GM20431 (cell line): Measurements from ENCODE around the gene FBXW2.
"Not testable (repeated sequence)": the region's sequence is repeated elsewhere in the genome, so short reads cannot be mapped to it uniquely, and the experiment has no call there.

Source experiments
- in situ Hi-C: fragments of 300-500 bp; cut with MseI, MboI; formaldehyde crosslinking; loops from one replicate; pipeline ENCODE4 v1.15.0; 2020; ENCODE audit warnings: low sequenced_read_pairs; ENCODE audit not compliant: unreplicated experiment

Gene FBXW2

DNA sequence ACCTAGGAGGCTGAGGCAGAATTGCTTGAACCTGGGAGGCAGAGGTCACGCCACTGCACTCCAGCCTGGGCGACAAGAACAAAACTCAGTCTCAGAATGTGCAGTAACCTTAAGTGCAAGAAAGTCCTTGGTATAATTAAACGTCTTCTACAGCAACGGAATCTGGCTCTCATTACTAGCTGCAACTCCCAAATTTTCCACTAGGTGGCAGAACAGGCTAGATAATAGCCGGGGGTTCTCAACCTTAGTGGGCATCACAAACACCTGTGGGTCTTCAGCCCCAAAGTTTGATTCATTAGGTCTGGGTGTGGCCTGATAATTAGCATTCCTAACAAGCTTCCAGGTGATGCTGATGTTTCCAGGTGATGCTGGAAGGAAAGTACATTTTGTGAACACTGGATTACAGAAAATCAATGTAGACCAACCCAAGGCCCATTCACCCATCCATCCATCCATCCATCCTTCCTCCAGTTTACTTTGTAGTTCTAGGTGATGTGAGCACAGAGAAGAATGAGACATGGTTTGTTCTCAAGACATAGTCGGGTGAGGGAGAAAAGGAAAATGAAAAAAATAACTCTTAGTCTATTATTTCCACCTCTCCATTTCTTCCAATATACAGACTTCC is 37.3 kb downstream of the FBXW2 start:
- in situ Hi-C loops, result loop anchor here (25.0 kb wide), 1 partner anchor 306 kb away; the partner anchor contains the start of genes C5 and CNTRL

DNA sequence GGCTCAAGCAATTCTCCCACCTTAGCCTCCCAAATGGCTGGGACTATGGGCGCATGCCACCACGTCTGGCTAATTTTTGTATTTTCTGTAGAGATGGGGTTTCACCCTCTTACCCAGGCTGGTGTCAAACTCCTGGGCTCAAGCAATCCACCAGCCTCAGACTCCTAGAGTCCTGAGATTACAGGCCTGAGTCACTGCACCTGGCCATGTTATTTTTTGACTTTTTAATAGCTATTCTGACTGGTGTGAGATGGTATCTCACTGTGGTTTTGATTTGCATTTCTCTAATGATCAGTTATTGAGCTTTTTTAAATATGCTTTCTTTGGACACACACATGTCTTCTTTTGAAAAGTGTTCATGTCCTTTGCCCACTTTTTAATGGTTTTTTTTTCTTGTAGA is 38.2 kb downstream of the FBXW2 start:
- in situ Hi-C loops, result loop anchor here (25.0 kb wide), 1 partner anchor 307 kb away; the partner anchor contains the start of genes C5 and CNTRL

DNA sequence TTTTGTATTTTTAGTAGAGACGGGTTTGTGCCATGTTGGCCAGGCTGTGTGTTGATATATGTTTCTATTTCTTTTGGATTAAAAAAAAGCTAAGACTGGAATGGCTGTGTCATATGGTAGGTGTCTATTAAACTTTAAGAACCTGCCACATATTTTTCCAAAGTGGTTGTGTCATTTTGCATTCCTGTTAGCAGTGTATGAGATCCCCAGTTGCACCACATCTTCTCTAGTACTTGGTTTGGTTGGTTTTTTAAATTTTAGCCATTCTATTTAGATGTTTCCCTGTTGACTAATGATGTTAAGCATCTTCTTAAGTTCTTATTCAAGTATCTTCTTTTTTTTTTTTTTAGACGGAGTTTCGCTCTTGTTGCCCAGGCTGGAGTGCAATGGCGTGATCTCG is 42.8 kb downstream of the FBXW2 start:
- in situ Hi-C loops, result loop anchor here (25.0 kb wide), 1 partner anchor 312 kb away; the partner anchor contains the start of genes C5 and CNTRL

DNA sequence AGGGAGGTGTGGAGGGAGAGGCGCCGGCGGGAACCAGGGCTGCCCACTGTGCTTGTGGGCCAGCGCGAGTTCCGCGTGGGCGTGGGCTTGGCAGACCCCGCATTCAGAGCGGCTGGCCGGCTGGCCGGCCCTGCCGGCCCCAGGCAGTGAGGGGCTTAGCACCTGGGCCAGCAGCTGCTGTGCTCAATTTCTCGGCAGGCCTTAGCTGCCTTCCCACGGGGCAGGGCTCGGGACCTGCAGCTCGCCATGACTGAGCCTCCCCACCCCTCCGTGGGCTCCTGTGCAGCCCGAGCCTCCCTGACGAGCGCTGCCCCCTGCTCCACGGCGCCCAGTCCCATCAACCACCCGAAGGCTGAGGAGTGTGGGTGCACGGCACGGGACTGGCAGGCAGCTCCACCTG is 46.9 kb downstream of the FBXW2 start:
- in situ Hi-C loops, result not testable (repeated sequence)

DNA sequence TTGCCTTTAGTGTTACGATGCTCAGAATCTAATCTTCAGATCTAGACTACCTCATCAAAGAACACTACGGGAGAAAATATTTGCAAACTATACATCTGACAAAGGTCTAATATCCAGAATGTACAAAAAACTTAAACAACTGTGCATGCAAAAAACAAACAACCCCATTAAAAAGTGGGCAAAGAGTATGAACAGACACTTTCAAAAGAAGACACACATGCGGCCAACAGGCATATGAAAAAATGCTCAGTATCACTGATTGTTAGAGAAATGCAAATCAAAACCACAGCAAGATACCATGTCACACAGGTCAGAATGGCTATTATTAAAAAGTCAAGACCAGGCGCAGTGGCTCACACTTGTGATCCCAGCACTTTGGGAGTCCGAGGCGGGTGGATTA is 47.9 kb downstream of the FBXW2 start:
- in situ Hi-C loops, result no loop called here

DNA sequence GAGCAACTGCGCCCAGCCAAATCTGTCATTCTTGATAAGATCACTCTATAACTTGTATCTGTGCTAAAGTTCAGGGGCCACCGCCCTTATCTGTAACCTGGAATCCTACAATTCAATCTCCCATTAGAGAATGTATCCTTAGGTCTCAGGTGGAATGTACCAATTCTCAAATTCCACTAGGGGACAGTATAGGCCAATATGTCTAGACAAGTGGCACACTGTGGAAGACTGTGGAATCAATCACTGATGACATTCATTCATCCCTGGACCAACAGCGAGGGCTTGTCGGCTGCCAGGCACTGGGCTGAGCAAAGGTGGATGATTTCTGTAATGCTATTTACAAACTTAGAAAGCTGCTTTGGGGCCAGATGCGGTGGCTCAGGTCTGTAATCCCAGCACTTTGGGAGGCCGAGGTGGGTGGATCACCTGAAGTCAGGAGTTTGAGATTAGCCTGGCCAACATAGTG is 50.2 kb downstream of the FBXW2 start:
- in situ Hi-C loops, result no loop called here

DNA sequence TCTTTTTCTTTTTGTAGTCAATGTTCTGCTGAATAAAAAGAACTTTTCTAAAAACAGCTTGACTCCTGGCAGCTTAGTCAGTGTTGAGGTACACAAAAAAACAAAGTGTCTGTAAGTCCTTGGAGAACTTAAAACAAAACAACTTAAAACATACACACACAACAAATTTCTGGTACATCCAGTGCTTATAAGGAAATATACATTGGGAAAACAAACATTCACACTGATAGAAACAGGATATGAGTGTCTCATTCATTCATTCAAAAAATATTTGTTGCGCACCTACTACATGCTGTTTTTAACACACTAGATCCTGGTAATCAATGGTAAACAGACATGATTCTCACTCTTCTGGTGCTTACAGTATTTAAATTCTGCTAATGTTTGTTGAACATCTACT is 51.5 kb downstream of the FBXW2 start:
- in situ Hi-C loops, result no loop called here

DNA sequence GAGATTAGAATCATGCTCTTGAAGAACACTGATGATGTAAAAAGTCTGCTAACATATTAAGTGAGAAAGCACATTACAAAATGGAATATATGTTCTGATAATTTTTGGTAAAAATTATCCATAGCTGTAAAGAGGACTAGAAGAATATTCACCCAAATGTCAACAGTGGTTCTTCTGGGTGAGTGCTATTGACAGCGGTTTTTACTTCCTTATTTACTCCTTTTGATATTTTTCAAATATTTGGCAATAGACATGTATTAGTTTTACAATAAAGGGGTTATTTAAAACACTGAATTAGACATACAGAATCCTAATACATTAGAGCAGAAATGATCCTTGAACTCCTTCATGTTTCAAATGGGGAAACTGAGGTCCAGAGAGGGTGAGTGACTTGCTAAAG is 52.0 kb downstream of the FBXW2 start:
- in situ Hi-C loops, result no loop called here

DNA sequence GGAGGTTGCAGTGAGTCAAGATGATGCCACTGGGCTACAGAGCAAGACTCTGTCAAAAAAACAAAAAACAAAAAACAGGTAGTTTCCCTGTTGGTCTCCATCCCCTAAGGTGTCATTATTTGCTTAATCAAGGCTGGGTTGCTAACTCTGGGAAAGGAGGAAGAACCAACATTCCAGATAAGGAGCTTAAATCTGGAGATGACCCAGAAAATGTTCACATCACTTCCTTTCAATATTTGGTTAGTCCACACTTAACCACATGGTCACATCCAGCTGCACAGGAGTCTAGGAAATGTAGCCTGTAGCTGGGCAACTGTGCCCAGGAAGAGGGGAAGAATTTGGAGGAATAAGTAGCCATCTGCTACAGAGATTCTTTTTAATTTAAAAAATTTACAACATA is 53.1 kb downstream of the FBXW2 start:
- in situ Hi-C loops, result no loop called here

DNA sequence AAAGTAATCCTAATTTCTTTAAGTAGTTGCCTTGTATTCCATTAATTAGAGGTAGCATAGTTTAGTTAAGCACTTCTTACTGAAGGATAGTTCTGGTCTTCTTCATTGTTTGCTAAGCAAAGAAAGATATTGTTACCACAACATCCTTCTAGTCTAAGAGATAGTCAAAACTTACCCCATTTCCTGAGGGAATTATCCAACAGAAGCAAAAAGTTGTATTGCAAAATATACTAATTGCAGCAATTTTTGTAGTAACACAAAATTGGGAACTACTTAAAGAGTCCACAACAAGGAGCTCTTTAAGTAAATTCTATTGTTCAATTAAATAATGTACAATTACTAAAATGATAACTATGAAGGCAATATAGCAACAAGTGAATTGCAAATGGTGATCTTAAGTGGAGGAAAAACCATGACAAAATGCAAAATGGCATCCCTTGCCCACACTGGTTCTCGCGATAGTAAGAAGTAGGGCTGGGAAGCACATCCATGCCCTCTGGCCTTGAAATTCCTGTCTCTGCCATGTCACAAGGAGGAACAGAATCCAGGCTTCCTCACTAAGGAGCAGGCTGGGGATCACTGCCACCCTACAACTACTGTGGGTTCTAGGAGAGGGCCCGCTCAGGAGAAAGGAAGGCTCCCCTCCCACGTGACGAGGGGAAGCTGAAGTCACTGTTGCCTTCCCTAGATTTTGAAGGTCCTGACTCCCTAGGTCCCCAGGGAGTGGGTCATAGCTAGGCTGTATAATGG is 55.6 kb downstream of the FBXW2 start:
- in situ Hi-C loops, result no loop called here

DNA sequence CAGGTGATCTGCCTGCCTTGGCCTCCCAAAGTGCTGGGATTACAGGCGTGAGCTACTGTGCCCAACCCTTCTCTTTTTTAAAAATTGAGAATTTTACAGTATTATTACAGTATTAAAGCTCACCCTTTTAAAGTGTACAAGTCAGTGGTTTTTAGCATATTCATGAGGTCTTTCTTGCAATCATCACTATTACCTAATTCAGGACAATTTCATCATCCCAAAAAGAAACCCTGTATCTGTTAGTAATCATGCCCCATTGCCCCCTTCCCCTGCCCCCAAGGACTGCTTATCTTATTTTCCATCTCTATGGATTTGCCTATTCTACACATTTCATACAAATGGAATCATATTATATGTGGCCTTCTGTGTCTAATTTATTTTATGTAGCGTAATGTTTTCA is 56.3 kb downstream of the FBXW2 start:
- in situ Hi-C loops, result no loop called here

DNA sequence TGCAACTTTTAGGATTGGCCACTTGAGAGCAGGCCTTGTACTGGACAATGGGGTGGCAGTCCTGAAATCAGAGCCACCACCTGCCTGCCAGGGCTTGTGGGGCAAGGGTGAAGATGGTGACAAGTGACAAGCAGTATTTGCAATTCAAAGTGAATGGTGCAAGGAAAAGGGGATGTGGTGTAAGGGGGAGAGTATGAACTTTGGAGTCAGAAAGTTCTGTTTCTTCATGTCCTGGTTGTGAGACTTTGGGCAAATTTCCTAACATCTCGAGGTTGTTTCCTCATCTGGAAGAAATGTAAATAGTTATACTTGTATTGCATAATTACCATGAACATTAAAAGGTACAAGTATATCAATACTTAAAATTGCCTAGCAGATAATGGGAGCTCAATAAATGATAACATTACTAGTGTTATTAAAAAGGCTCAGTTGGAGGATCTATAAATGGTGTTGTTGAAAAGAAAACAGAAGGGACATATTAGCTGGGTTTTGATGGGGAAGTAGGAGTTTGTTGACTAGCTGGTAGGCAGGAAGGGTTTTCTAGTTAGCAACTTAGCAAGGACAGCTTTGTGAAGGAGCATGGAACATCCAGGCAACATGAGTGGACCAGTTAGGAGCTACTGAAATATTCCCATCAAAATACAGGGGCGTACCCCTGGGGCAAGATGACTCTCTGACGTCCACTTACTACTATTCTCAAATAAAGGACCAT is 57.6 kb downstream of the FBXW2 start:
- in situ Hi-C loops, result no loop called here

DNA sequence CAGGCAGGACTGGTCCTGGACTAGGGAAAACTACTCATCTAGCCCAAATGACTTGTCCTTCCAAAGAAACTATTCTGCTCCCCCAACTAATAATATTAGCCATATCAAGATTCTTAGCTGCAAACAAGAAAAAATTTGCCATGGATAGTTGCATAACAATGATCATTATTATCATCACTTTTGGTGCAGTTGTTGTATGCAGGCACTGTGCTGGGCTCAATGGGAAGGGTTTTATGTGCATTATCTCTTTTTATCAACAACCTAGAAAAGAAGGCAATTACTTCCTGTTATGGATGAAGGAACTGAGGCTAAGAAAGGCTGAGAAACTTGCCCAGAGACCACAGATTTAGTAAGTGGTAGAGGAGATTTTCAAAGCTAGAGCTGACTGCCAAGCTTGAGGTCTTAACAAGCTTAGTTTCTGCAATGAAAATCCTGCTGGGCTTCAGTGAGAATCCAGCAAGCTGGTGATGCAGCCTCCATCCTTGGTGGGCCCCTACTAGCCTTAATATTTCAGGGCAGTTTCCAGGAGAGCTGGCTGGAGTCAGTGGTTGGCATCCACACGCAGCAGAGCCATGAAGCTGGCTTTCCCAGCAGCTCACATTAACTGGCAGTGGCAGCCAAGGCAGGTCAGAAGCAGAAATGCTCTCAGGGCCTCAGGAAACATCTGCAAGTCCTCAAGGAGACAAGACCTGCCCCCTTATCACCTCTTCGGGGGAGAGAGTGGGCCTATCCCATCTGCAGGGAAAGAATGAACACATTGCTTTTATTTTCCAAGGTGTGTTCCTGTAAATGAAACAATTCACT is 58.4 kb downstream of the FBXW2 start:
- in situ Hi-C loops, result no loop called here

DNA sequence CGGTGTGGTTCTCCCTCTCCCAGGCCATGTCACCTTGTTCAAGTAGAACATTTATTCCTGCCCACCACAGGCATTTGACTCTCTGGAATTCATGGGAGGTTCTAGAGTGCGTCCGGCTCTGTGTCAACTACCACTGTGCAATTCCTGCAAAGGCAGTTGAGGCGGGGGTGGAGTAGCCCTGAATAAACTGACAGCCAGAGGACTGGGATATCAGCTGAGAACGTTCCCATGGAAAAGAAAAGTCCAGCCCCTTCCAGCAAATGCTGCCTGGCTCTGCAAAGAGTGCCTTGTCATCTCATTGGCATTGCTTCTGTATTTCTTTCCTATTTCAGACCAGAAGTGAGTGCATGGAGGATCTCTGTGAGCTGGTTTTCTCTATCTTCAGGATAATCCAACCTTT is 60.0 kb downstream of the FBXW2 start:
- in situ Hi-C loops, result no loop called here

DNA sequence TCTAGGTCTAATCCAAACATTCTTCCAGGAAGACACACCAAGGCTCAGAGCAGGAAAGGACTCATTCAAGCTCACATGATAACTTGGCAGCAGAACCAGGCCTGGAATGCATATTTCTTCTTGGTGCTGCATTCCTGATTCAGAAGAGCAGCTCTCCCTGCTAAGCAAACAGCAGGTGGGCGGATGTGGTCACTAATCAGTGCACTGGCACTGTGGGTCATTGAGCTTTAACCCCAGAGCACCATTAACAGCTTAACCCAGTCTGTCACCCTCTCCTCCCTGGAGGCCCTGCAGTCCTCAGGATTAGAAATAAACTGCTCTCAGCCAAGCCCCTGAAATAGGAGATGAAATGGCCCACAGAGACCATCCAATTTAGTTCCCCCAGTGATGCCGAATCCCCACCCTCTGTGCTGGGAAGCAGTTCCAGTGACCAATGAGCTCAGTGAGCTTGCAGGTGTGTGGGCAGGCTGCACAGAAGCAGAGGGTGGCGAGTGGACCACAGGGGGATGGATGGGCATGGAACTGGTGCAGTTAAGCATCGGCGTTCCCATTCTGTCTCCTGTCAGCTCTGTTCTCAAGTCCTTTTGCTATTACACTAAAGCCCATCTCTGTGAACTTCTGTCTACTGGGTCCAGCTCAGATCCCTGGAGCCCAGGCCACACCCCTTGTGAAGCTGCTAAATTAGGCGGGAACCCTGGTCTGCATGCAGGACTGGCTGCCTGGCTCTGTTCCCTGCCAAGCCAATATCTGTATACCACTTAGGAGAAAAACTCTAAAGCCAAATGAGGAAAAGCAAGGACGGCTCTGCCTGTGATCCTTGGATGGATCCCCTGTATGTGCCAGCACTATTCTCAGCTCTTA is 62.3 kb downstream of the FBXW2 start:
- in situ Hi-C loops, result no loop called here

DNA sequence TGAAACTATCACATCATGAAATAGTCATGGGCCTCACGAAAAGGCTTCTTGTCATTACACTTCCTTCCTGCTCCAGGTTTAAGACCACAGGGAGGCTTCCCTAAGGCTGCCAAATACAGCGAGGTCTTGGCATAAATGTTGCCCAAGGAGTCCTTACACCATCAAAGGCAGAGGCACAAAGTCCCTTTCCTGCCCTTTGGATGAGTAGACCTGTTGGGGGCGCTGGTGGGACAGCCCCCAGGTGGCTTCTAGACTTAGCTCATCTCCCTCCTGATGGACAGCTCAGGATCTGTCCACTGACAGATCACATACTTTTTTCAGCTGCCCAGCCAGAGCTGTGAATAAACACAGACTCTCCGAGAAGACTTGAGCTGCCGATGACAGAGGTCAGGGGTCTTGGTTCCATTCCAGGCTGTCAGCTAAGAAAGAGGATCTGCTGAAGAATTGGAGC is 63.4 kb downstream of the FBXW2 start:
- in situ Hi-C loops, result no loop called here

DNA sequence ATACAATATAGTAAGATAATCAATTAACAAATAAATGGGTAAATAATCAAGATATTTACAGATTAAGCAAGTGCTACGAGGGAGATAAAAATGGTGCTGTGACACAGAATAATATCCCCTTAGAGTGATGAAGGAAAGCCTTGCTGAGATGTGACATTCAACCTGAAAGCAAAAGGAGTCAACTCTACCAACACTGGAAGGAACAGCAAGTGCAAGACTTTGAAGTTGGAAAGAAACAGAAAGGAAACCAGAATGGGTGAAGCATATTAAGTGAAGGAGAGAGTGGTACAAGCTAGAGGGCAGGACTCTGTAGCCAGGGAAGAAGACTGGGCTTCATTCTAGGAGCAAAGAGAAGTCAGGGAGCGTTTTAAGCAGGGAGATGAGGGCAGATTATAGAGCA is 66.7 kb downstream of the FBXW2 start:
- in situ Hi-C loops, result no loop called here

DNA sequence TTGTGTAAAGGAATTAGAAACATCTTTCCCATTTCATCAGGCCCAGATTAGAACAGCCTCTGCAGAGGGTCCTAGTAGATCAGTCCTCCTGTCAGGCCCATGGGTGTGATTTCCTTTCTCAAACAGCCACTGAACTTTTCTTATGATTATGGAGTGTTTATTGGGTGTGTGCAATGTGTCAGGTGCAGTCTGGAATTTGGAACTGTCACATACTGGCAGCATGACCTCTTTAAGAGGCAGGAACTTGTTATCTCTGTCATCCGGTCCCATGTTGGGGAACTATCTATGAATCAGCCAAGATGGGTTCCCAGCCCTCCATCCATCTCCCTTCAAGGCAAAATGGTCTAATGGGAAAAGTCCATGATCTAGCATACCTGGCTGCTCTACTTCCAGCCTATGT is 67.3 kb downstream of the FBXW2 start:
- in situ Hi-C loops, result no loop called here

DNA sequence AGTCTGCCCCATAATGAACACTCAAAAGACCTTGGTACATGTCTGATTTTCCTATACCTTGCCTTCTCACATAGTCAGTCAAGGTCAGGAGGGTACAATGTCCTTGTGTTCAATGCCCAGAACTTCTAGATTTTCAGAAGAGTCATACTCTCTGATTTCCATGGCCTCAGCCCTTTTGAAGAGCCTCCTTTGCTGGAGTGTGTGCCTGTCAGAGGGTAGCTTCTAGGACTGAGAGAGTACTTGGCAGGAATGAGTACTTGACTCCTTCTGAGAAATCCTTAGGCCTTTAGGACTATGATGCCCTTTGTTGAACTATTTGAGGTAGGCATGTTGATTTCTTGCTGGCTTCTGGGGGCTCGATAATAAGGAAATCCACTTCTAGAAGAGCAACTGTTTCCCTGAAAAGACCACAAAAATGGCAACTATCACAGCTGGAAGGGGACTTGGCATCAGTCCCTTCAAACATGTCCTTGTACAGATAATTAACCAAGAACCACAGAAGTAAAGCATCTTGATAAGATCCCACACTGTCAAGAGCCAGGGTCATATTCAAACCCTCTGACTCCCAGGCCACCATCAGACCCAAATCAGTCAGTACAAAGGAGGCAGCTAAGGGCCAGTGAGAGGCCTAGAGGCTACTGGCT is 68.3 kb downstream of the FBXW2 start:
- in situ Hi-C loops, result no loop called here
